Regular cardiac myocyte (primary cell): ENCODE data around the gene OR7D4. TPM values are rescaled to one million over a fixed set of nuclear protein-coding genes. Genes with fewer than 3 reads are reported as not detected.

Experiments used
- total RNA-seq: library from RNA; depleted of rRNA; stranded (reverse); fragments of >200 nt; gene quantifications from 2 replicates; pipeline ENCODE4 v1.2.3, GENCODE V29; 2014

OR7D4 gene
- not detected in 2 replicates for total RNA-seq

GRCh38 chr19:9219489-9219888 lies at the start of gene OR7D4:
TSS of gene OR7D4 (minus strand) at chr19:9219589. CDS start at chr19:9214837, 4,752 bp downstream.

GRCh38 chr19:9250630-9251029 lies 31.2 kb upstream of the OR7D4 start, which contains the start of gene OR7E24:
TSS of gene OR7E24 (plus strand) at chr19:9250930. CDS start at chr19:9251044, 114 bp downstream.

GRCh38 chr19:9178901-9179300 lies 40.5 kb downstream of the OR7D4 start, which contains the start of gene OR7D2:
TSS of gene OR7D2 (plus strand) at chr19:9178979. CDS start at chr19:9185782, 6,803 bp downstream.

Other genes starting within 250 kb of the OR7D4 start
- gene MUC16, start 209.2 kb downstream of the OR7D4 start, total RNA-seq: under 0.01 TPM in 1 of 2 replicates, not detected in the other
- gene OR1M1, start 132.5 kb downstream of the OR7D4 start, total RNA-seq: not detected in 2 replicates
- not detected in 2 replicates for gene OR7G2, start 112.1 kb downstream of the OR7D4 start, total RNA-seq
- gene OR7G1, start 103.8 kb downstream of the OR7D4 start, total RNA-seq: not detected in 2 replicates
- not detected in 2 replicates for gene OR7G3, start 92.6 kb downstream of the OR7D4 start, total RNA-seq
- 13.2 and 14.4 TPM in 2 replicates for gene ZNF317, start 79.2 kb downstream of the OR7D4 start, total RNA-seq
- gene OR7D2, start 40.6 kb downstream of the OR7D4 start, total RNA-seq: not detected in 2 replicates
- gene OR7E24, start 31.3 kb upstream of the OR7D4 start, total RNA-seq: not detected in 2 replicates
- 15.1 and 21.7 TPM in 2 replicates for gene ZNF699, start 90.2 kb upstream of the OR7D4 start, total RNA-seq
- 11.5 and 12.7 TPM in 2 replicates for gene ZNF559, start 104.6 kb upstream of the OR7D4 start, total RNA-seq
- gene ZNF177, start 143.4 kb upstream of the OR7D4 start, total RNA-seq: 0.77 and 1.7 TPM in 2 replicates
- 7.3 and 9.9 TPM in 2 replicates for gene ZNF266, start 216.0 kb upstream of the OR7D4 start, total RNA-seq